Adipose tissue (tissue), 3 donors: ENCODE measurements around the gene SORBS1. TPM values are rescaled to one million over a fixed set of nuclear protein-coding genes. Genes with fewer than 3 reads are reported as not detected.

Experiments
- H3K27ac ChIP-seq: one replicate; pipeline ENCODE4 v1.5.1; 2013; ENCODE audit warnings: low read depth, low read length
- WGBS, 3 donors: extraction: QIAGEN DNeasy Blood & Tissue Kit; methylation state at CpG; one replicate each; pipeline ENCODE4 v1.1.7; 2013; 5-methylcytosine and 5-hydroxymethylcytosine counted together
- polyA plus RNA-seq, 3 donors: library from polyadenylated mRNA; stranded (reverse); fragments of 200-250 nt; gene quantifications; one replicate each; pipeline ENCODE4 v1.2.3, GENCODE V29; 2013
- donor health status: healthy with polysubstance abuse.
- donor health status: Bipolar disorder and iron deficiency.
- donor health status: healthy.

The SORBS1 gene
- polyA plus RNA-seq, 3 donors = 25.4 to 508 (median 85.4) TPM

GRCh38 chr10:95525033-95525418 lies 36.1 kb downstream of the SORBS1 start:
- no peak overlapping the region for H3K27ac ChIP-seq
- 77 to 88% (median 78%) methylated on average over 4 of the region's 4 CpGs for WGBS, 3 donors

GRCh38 chr10:95524358-95525032 lies 36.7 kb downstream of the SORBS1 start:
- 94 to 97% (median 96%) methylated on average over 7 of the region's 7 CpGs for WGBS, 3 donors
- no peak overlapping the region for H3K27ac ChIP-seq

- WGBS, 3 donors = 95 to 100% (median 98%) methylated on average over 2 of the region's 2 CpGs
- no peak overlapping the region for H3K27ac ChIP-seq
Measured at GRCh38 chr10:95522117-95522516, 39.1 kb downstream of the SORBS1 start.

GRCh38 chr10:95520617-95521016 lies 40.6 kb downstream of the SORBS1 start:
- 91 to 96% (median 94%) methylated on average over 1 of the region's 1 CpG for WGBS, 3 donors
- H3K27ac ChIP-seq = no peak overlapping the region

GRCh38 chr10:95518455-95519452 lies 42.4 kb downstream of the SORBS1 start:
- WGBS, 3 donors = 56 to 81% (median 70%) methylated on average over 8 of the region's 8 CpGs
- no peak overlapping the region for H3K27ac ChIP-seq

- H3K27ac ChIP-seq = no peak overlapping the region
- 31 to 75% (median 75%) methylated on average over 5 of the region's 5 CpGs for WGBS, 3 donors
Measured at GRCh38 chr10:95517536-95518454, 43.4 kb downstream of the SORBS1 start.

GRCh38 chr10:95516774-95517373 lies 44.3 kb downstream of the SORBS1 start:
- H3K27ac ChIP-seq = no peak overlapping the region
- 81 to 87% (median 84%) methylated on average over 7 of the region's 7 CpGs for WGBS, 3 donors

GRCh38 chr10:95513941-95514392 lies 47.2 kb downstream of the SORBS1 start:
- 27 to 46% (median 33%) methylated on average over 2 of the region's 2 CpGs for WGBS, 3 donors

GRCh38 chr10:95513008-95513589 lies 48.1 kb downstream of the SORBS1 start:
- no peak overlapping the region for H3K27ac ChIP-seq
- 55 to 95% (median 89%) methylated on average over 11 of the region's 11 CpGs for WGBS, 3 donors

More at GRCh38 chr10:95513941-95514392, 47.2 kb downstream of the SORBS1 start:
- H3K27ac ChIP-seq = no peak overlapping the region

- H3K27ac ChIP-seq = no peak overlapping the region
- WGBS, 3 donors = 76 to 92% (median 87%) methylated on average over 6 of the region's 6 CpGs
Measured at GRCh38 chr10:95511314-95511713, 49.9 kb downstream of the SORBS1 start.

GRCh38 chr10:95509251-95509650 lies 51.9 kb downstream of the SORBS1 start:
- WGBS, 3 donors = 49 to 81% (median 59%) methylated on average over 1 of the region's 1 CpG
- no peak overlapping the region for H3K27ac ChIP-seq

- no peak overlapping the region for H3K27ac ChIP-seq
- WGBS, 3 donors = 42 to 49% (median 49%) methylated on average over 3 of the region's 3 CpGs
Measured at GRCh38 chr10:95508730-95509129, 52.4 kb downstream of the SORBS1 start.

GRCh38 chr10:95506056-95506737 lies 55.0 kb downstream of the SORBS1 start:
- WGBS, 3 donors = 57 to 70% (median 66%) methylated on average over 2 of the region's 2 CpGs
- no peak overlapping the region for H3K27ac ChIP-seq

GRCh38 chr10:95505641-95506040 lies 55.5 kb downstream of the SORBS1 start:
- 72 to 80% (median 75%) methylated on average over 3 of the region's 3 CpGs for WGBS, 3 donors
- no peak overlapping the region for H3K27ac ChIP-seq

GRCh38 chr10:95505084-95505610 lies 56.0 kb downstream of the SORBS1 start:
- no peak overlapping the region for H3K27ac ChIP-seq
- WGBS, 3 donors = 52 to 62% (median 58%) methylated on average over 5 of the region's 5 CpGs

- H3K27ac ChIP-seq = no peak overlapping the region
- WGBS, 3 donors = 85 to 92% (median 86%) methylated on average over 4 of the region's 4 CpGs
Measured at GRCh38 chr10:95504246-95504691, 56.9 kb downstream of the SORBS1 start.

- no peak overlapping the region for H3K27ac ChIP-seq
Measured at GRCh38 chr10:95503526-95503925, 57.6 kb downstream of the SORBS1 start.

More at GRCh38 chr10:95503526-95503925, 57.6 kb downstream of the SORBS1 start:
- 84 to 92% (median 91%) methylated on average over 3 of the region's 3 CpGs for WGBS, 3 donors
